Embryonic facial prominence (tissue), 1 donor: ENCODE measurements around the gene CGAS.
"Not testable (repeated sequence)": the region's sequence is repeated elsewhere in the genome, so short reads cannot be mapped to it uniquely, and the experiment has no call there.

Source experiments
- DNase-seq: peaks from one replicate; pipeline ENCODE4 v3.0.0-alpha.2; 2016; ENCODE audit errors: extremely low spot score

Gene CGAS

GRCh38 chr6:73395875-73396274 lies 56.2 kb downstream of the CGAS start:
- no peak for DNase-seq

DNA sequence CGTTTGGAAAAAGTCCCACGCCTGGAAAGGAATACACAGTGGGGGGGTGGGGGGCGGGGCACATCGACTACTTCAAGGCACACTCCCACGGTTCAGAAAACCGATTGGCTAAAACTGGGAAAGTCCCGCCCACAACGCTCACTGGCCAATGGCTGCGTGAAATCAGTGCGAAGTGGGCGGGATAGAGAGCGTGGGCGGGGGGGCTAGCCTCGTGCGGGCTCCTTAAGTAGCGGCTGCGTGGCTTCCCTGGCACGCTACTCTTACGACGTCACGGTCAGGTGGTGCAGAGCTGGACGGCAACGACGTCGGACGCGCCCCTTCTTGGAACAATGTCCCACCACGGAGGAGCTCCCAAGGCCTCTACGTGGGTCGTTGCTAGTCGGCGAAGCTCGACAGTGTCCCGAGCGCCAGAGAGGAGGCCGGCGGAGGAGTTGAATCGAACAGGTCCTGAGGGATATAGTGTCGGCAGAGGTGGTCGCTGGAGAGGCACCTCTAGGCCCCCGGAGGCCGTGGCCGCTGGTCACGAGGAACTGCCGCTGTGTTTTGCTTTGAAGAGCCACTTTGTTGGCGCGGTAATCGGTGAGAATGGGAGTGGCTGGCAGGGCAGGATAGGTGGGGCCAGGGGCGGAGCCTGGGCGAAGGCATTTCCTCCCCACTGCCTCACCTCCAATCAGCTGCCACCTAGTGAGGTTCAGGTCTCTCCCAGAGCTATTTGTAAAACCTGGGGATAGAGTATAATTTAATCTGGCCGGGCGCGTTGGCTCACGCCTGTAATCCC lies 57.3 kb downstream of the CGAS start, which contains the start of gene DDX43:
Gene DDX43 (plus strand): TSS at position 252 of the 778 bp plus-strand sequence. CDS start 78 bp downstream, at position 330.
- DNase-seq, result no peak

- no peak for DNase-seq
Measured at GRCh38 chr6:73393278-73393677, 58.8 kb downstream of the CGAS start.

DNA sequence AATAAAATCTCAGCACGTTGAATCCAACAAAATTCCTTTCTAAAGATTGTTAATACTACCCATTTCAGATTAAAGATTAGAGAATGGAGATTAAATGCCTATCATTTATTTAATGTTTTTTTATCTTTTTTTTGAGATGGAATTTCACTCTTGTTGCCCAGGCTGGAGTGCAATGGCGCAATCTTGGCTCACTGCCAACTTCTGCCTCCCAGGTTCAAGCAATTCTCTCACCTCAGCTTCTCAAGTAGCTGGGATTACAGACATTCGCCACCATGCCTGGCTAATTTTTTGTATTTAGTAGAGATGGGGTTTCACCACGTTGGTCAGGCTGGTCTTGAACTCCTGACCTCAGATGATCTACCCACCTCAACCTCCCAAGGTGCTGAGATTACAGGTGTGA lies 59.9 kb downstream of the CGAS start:
- DNase-seq, result not testable (repeated sequence)

DNA sequence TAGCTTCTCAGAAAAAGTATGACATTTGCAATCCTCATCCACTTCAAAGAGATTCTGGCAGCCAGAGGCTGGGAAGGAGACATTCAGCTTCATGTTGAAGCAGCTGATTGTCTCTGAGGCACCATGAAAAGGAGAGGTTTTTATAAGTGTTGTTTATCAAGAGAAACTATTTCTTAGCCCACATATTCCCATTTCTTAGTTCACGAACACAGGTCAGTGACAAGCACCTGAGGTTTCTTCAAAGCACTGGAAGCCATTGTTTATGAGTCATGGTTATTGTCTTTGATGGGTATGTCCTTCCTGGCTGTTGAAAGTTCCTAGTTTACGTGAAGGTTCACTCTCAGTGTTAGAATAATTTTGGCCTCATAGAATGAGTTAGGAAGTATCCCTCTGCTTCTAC lies 60.4 kb downstream of the CGAS start:
- no peak for DNase-seq

GRCh38 chr6:73389854-73390253 lies 62.2 kb downstream of the CGAS start:
- DNase-seq, result no peak

DNA sequence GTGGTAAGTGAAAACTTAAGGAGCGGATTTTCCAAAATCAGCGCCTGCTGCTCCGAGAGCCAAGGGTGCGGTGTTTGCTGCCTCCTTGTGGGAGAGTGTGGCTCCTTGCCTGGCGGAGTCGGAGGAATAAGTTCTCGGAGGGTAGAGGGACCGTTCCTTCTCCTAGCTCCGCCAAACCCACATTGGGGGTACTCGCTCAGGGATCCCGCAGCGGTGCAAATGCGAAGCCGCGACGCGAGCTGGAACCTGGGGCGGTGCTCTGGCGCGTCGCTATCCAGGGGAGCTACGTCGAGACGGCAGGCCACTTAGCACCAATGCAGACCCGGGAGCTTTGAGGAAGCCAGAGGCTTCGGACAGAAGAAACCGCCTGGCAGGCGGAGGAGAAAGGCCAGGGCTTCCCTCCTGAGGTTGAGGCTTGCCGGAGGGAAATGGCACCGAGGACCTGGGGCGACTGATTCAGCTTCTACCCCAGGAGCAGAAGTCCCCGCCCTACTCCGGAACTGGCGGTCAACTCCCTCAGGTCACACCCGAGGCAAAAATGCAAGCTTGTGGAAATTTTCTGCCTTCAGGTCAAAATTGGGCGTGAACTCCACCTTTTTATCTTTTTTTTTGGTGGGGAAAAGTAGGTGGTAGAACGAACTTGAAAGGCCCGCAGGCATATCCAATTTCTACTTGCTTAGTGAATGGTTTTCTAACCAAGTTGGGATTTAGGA lies 63.1 kb downstream of the CGAS start:
- DNase-seq, result peak; percentile 14

- no peak for DNase-seq
Measured at GRCh38 chr6:73388433-73388799, 63.7 kb downstream of the CGAS start.

DNA sequence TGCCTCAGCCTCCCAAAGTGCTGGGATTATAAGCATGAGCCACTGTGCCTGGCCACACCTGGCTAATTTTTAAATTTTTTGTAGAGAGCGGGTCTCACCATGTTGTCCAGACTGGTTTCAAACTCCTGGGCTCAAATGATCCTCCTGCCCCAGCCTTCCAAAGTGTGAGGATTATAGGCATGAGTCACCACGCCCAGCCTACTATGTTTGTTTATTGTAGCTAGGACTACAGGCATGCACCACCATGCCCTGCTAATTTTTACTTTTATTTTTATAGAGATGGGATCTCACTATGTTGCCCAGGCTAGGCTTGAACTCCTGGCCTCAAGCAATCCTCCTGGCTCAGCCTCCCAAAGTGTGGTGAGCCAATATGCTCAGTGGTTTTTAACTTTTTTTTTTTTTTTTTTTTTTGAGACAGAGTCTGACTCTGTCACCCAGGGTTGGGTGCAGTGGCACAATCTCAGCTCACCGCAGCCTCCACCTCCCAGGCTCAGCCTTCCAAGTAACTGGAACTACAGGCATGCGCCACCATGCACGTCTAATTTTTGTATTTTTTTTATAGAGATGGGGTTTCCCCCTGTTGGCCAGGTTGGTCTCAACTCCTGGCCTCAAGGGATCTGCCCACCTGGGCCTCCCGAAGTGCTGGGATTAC lies 69.5 kb downstream of the CGAS start:
- no peak for DNase-seq

- not testable (repeated sequence) for DNase-seq
Measured at GRCh38 chr6:73381531-73381930, 70.6 kb downstream of the CGAS start.

DNA sequence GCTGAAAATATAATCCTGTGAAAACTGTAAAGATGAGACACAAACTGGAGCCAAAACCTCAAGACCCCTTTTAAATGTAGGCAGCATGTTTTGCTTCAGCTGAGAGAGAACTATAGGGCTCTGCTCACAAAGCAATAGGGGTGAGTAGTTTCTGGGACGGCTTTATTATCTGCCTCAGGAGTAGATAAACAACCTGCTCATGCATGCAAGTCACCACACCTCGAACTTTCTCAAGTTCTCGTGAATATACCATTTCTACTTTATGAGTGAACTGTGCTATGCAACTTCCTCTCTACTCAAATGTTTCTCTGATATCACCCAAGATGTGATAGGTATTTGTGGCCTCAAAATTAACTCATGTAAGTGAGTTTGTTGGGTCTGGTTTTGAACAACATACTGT lies 74.9 kb downstream of the CGAS start:
- DNase-seq, result no peak

- DNase-seq, result no peak
Measured at GRCh38 chr6:73375216-73375615, 76.9 kb downstream of the CGAS start.
